Measurements from ENCODE around the gene SLC7A9.

SLC7A9 gene

DNA sequence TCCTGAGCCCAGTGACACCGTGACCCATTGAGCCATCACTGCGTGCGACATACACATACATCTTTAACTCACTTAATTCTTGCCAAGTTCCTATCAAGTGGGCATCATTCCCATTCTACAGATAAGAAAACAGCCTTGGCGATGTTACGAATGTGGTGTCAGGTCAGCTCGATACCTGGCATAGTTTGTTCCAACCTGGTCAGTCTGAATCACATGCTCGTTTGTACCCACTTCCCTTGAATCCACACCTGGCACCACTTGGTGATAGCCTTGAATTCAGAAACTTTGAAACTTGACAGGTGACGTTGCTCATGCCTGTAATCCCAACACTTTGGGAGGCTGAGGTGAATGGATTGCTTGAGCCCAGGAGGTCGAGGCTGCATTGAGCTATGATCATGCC lies 59.1 kb downstream of the SLC7A9 start:
- in situ Hi-C loops (cut with MboI; ENCODE audit: low pct_unique_long_range_greater_than_20kb, low sequenced_read_pairs, unreplicated experiment): no loop called here
- no peak for TF ChIP-seq CTCF (IDR thresholded peaks at IDR 0.05; ENCODE audit: extremely low read depth, insufficient read depth, missing control alignments)
- DNase-seq (ENCODE audit: low spot score): no peak

DNA sequence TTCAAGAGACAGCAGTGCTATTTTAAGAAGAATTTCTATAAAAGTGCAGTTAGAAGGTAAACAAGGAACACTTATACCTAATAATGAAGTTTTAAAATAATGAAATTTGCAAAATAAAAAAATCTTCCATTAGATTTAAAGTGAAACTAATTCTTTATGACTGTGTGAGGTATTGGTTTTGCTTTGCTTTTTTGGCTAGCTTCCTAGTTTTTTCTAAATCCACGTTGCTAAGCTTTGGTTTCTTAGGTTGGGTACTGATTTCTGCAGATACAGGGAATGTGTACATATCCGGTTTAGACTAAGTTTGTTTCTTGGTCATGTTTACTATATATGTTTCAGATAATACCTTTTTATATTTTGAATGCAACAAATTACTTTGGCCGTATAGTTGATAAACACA lies 59.8 kb downstream of the SLC7A9 start:
- in situ Hi-C loops (cut with MboI; ENCODE audit: low pct_unique_long_range_greater_than_20kb, low sequenced_read_pairs, unreplicated experiment): no loop called here
- peak; percentile 48 for DNase-seq (ENCODE audit: low spot score)
- TF ChIP-seq CTCF (IDR thresholded peaks at IDR 0.05; ENCODE audit: extremely low read depth, insufficient read depth, missing control alignments): no peak

DNA sequence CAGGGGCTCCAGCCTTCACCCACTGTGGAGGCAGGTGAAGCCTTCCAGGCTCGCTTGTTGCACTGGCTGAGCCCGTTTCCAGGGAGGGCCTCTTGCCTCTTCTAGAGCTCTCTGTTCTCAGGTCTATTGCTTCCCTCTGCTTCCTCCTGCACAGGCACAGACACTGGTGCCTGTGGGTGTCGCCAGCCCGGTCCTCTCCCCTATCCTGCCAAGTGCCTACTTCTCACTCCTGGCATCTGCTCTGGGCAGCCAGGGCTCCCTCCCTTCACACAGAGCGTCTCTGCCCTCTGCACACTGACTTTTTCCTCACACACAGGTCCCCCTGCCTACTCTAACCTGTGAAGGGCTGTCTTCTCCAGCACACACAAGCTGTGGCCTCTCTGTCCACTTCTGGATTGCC lies 60.3 kb downstream of the SLC7A9 start:
- DNase-seq (ENCODE audit: low spot score): no peak
- in situ Hi-C loops (cut with MboI; ENCODE audit: low pct_unique_long_range_greater_than_20kb, low sequenced_read_pairs, unreplicated experiment): no loop called here
- no peak for TF ChIP-seq CTCF (IDR thresholded peaks at IDR 0.05; ENCODE audit: extremely low read depth, insufficient read depth, missing control alignments)

DNA sequence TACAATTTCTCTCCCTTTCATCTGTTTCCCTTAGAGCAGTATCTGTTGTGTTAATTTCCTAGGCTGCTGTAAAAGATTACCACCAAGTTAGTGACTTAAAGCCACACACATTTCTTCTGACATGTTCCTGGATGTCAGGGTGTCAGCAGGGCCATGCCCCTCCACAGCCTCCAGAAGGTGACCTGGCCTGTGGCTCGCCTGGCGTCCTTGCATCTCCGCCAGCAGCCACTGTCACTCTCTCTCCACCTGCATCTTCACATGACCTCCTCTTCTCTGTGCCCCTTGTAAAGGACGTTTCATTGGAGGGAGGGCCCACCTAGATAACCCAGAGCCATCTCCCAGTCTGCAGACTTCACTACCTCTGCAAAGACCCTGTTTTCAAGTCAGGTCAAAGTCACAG lies 61.3 kb downstream of the SLC7A9 start:
- no peak for TF ChIP-seq CTCF (IDR thresholded peaks at IDR 0.05; ENCODE audit: extremely low read depth, insufficient read depth, missing control alignments)
- in situ Hi-C loops (cut with MboI; ENCODE audit: low pct_unique_long_range_greater_than_20kb, low sequenced_read_pairs, unreplicated experiment): no loop called here
- no peak for DNase-seq (ENCODE audit: low spot score)

GRCh38 chr19:32802840-32803239 lies 66.7 kb downstream of the SLC7A9 start:
- no peak for DNase-seq (ENCODE audit: low spot score)
- in situ Hi-C loops (cut with MboI; ENCODE audit: low pct_unique_long_range_greater_than_20kb, low sequenced_read_pairs, unreplicated experiment): no loop called here
- no peak for TF ChIP-seq CTCF (IDR thresholded peaks at IDR 0.05; ENCODE audit: extremely low read depth, insufficient read depth, missing control alignments)

DNA sequence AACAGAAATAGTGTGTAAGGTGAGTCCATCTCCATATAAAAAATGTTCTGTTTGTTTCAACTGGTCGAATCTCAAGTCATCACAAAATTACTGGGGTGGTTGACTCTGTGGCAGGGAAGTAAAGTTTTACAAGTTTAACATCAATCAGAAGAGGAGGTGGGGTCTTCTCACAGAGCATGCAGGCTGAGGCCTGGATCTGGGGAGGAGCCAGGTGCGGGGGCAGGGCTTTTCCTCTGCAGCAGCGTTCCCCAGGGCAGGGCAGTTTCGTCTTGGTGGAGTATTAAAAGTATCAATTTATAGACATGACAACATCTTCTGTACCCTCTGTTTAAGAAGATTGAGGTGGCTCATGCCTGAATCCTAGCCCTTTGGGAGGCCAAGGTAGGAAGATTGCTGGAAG lies 68.8 kb downstream of the SLC7A9 start:
- no peak for TF ChIP-seq CTCF (IDR thresholded peaks at IDR 0.05; ENCODE audit: extremely low read depth, insufficient read depth, missing control alignments)
- in situ Hi-C loops (cut with MboI; ENCODE audit: low pct_unique_long_range_greater_than_20kb, low sequenced_read_pairs, unreplicated experiment): no loop called here
- no peak for DNase-seq (ENCODE audit: low spot score)

- TF ChIP-seq CTCF (IDR thresholded peaks at IDR 0.05; ENCODE audit: extremely low read depth, insufficient read depth, missing control alignments): no peak
- no peak for DNase-seq (ENCODE audit: low spot score)
- in situ Hi-C loops (cut with MboI; ENCODE audit: low pct_unique_long_range_greater_than_20kb, low sequenced_read_pairs, unreplicated experiment): no loop called here
Measured at GRCh38 chr19:32800191-32800590, 69.4 kb downstream of the SLC7A9 start.
